SU-DHL-6 (cell line): Measurements from ENCODE around the gene AMT.
A peak's percentile ranks its signal among the peaks of the same experiment; 100 is the strongest.
"Not testable (repeated sequence)": the region's sequence is repeated elsewhere in the genome, so short reads cannot be mapped to it uniquely, and the experiment has no call there.

Experiments
- H2AFZ ChIP-seq: fragments of 200-600 bp; sonication (generic); 2 replicates; pipeline ENCODE4 v1.6.1; 2014; ENCODE audit warnings: low read depth, mild to moderate bottlenecking, moderate library complexity, mixed read lengths, antibody characterized with exemption, low read length; ENCODE audit not compliant: severe bottlenecking
- H3F3A ChIP-seq: fragments of 200-600 bp; shearing (Covaris generic); 2 replicates; pipeline ENCODE4 v1.6.0; 2016; ENCODE audit warnings: antibody characterized with exemption, mild to moderate bottlenecking; ENCODE audit not compliant: insufficient read depth
- H3K27ac ChIP-seq: fragments of 200-600 bp; sonication (generic); 2 replicates; pipeline ENCODE4 v1.5.1; 2016; ENCODE audit warnings: low read depth, mild to moderate bottlenecking, low read length, moderate library complexity, mixed read lengths
- H3K27me3 ChIP-seq: fragments of 200-600 bp; sonication (generic), shearing (Covaris generic); 2 replicates; pipeline ENCODE4 v1.6.0; 2014; ENCODE audit warnings: mild to moderate bottlenecking, low read length
- H3K36me3 ChIP-seq: fragments of 200-600 bp; sonication (generic); 2 replicates; pipeline ENCODE4 v1.6.1; 2014; ENCODE audit warnings: mild to moderate bottlenecking, low read length, mixed read lengths
- H3K4me2 ChIP-seq: fragments of 300-600, 200-600 bp; shearing (Covaris generic), sonication (generic); 2 replicates; pipeline ENCODE4 v1.6.0; 2014; ENCODE audit warnings: low read length, low read depth, mild to moderate bottlenecking; ENCODE audit not compliant: poor library complexity, severe bottlenecking
- H3K4me3 ChIP-seq: fragments of 200-600 bp; sonication (generic); 2 replicates; pipeline ENCODE4 v1.5.1; 2014; ENCODE audit warnings: antibody characterized with exemption, low read length, mild to moderate bottlenecking, mixed read lengths; ENCODE audit not compliant: insufficient read depth, poor library complexity, severe bottlenecking
- H3K79me2 ChIP-seq: fragments of 200-600 bp; sonication (generic); 2 replicates; pipeline ENCODE4 v1.6.1; 2014; ENCODE audit warnings: mild to moderate bottlenecking, low read length, moderate library complexity; ENCODE audit not compliant: insufficient read depth
- H3K9ac ChIP-seq: fragments of 200-600 bp; sonication (generic); 2 replicates; pipeline ENCODE4 v1.7.0; 2014; ENCODE audit warnings: mild to moderate bottlenecking, low read length
- H3K9me2 ChIP-seq: fragments of 200-600 bp; sonication (generic); replicated peaks from 2 replicates; pipeline ENCODE4 v1.6.1; 2014; ENCODE audit warnings: low read length; ENCODE audit not compliant: insufficient read depth
- H3K9me3 ChIP-seq: fragments of 200-600 bp; sonication (generic); 2 replicates; pipeline ENCODE4 v1.6.1; 2014; ENCODE audit warnings: low read length, mixed read lengths; ENCODE audit not compliant: insufficient read depth
- H4K20me1 ChIP-seq: fragments of 200-600 bp; sonication (generic); 2 replicates; pipeline ENCODE4 v1.6.1; 2014; ENCODE audit warnings: low read depth, mild to moderate bottlenecking, antibody characterized with exemption, low read length, moderate library complexity, mixed read lengths
- EZH2phosphoT487 ChIP-seq: fragments of 200-600 bp; sonication (generic), shearing (Covaris generic); conservative IDR thresholded peaks from 2 replicates; pipeline ENCODE4 v1.6.1; 2018; ENCODE audit warnings: mild to moderate bottlenecking, antibody characterized with exemption, low read length, moderate library complexity, mixed read lengths
- TF ChIP-seq, protein P1 (sequence below): fragments of 200-600 bp; sonication (generic); IDR thresholded peaks from one replicate; pipeline ENCODE4 v1.5.1; 2017; ENCODE audit warnings: antibody characterized with exemption, mild to moderate bottlenecking, low read length, moderate library complexity; ENCODE audit not compliant: insufficient read depth, poor library complexity, severe bottlenecking

The AMT gene

DNA sequence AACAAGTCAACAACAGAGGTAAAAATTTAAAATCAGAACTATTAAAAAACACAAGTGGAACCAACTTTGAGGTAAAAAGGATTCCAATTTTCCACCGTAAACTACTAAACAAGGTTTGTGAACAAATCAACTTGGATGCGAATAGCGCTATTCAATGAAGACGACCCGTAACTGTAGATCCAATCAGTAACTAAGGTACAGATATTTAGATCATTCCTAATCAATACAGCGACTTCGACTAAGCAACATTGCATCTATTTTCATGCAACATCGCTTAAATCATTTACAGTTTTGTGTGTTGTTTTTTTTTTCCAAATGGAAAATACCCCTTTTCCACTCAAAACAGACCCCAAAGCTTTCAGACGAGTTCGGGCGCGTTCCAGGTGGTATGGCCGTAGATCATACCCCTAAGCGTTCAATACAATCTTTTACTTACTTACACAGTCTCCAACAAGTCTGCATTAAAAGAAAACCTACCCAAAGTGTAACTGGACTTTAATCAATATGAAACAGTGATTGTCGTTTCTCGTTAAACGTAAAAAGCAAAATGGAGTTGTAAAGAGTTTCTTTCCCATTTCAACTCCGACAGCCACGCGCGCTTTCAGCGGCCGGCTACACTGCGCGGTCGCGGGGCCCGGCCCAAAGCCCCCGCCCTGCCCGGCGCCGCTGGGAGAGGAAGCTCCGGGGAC is 11.3 kb downstream of the AMT start:
- Histone ChIP-seq H3K36me3 (no peaks in the 10 kb centered on the region), H2AFZ (no peak overlapping the region), H3K27me3 (no peaks in the 10 kb centered on the region)

DNA sequence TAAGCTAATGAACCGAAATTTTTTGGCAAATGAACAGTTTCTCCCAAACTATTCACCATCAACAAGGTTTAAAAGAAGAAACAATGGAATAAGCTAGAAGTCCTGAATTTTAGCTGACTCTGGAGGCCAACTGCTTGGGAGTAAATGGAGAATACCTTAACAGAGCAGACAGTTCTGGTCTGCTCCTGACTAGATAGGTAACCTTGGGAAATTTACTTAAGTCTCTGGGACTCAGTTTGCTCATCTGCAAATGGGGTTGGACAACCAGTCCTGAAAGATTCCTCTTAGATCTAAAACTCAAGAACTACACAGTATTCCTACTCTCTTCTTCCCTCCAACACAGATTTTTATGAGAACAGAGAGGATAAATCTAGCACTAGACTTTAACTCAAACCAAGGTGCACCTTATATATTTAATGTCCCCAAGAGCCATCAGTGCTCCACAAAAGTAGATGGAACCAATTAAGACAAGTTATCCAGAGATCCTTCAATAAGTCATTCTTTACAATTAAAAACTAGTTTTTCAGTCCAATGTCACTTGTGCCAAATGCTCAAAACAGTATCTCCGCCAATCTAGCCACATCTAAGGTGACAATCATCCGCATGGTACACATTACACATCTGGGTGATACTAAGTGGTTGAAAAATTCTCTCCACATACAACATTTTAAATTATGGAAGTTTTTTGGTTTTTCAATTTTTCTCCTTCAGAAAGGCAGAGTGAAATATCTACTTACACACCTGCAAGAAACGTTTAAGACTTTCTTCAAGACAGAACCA is 12.0 kb downstream of the AMT start:
- Histone ChIP-seq H3K9me3 (no peaks in the 10 kb centered on the region), H3K9me2 (no peaks in the 10 kb centered on the region), H3K27me3 (no peaks in the 10 kb centered on the region), H3K4me2 (peak overlapping the region; percentile 85), H3K79me2 (peaks cover 80% of the 10 kb centered on the region), H3K36me3 (no peaks in the 10 kb centered on the region; the same call in 1 of the 2 replicates), H3F3A (peaks cover 8% of the 10 kb centered on the region; the same call in 1 of the 2 replicates), H3K4me3 (peak overlapping the region; percentile 82), H3K27ac (peak overlapping the region; percentile 82; the same call in 1 of the 2 replicates), H2AFZ (no peak overlapping the region), H4K20me1 (peaks cover 41% of the 10 kb centered on the region), H3K9ac (peak overlapping the region; percentile 85)
- no peak for TF ChIP-seq EZH2phosphoT487
- TF ChIP-seq, protein P1, sequence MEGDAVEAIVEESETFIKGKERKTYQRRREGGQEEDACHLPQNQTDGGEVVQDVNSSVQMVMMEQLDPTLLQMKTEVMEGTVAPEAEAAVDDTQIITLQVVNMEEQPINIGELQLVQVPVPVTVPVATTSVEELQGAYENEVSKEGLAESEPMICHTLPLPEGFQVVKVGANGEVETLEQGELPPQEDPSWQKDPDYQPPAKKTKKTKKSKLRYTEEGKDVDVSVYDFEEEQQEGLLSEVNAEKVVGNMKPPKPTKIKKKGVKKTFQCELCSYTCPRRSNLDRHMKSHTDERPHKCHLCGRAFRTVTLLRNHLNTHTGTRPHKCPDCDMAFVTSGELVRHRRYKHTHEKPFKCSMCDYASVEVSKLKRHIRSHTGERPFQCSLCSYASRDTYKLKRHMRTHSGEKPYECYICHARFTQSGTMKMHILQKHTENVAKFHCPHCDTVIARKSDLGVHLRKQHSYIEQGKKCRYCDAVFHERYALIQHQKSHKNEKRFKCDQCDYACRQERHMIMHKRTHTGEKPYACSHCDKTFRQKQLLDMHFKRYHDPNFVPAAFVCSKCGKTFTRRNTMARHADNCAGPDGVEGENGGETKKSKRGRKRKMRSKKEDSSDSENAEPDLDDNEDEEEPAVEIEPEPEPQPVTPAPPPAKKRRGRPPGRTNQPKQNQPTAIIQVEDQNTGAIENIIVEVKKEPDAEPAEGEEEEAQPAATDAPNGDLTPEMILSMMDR = no peak

More for the DNA sequence above, 11.3 kb downstream of the AMT start:
- Histone ChIP-seq H3K9ac (peak overlapping the region; percentile 85), H3K79me2 (peaks cover 73% of the 10 kb centered on the region), H3K9me2 (no peaks in the 10 kb centered on the region), H3K4me3 (peak overlapping the region; percentile 82), H3F3A (peaks cover 12% of the 10 kb centered on the region), H3K4me2 (peak overlapping the region; percentile 85), H3K9me3 (no peaks in the 10 kb centered on the region), H4K20me1 (peaks cover 34% of the 10 kb centered on the region), H3K27ac (peak overlapping the region; percentile 82)
- TF ChIP-seq, protein P1 = no peak
- TF ChIP-seq EZH2phosphoT487 = no peak

DNA sequence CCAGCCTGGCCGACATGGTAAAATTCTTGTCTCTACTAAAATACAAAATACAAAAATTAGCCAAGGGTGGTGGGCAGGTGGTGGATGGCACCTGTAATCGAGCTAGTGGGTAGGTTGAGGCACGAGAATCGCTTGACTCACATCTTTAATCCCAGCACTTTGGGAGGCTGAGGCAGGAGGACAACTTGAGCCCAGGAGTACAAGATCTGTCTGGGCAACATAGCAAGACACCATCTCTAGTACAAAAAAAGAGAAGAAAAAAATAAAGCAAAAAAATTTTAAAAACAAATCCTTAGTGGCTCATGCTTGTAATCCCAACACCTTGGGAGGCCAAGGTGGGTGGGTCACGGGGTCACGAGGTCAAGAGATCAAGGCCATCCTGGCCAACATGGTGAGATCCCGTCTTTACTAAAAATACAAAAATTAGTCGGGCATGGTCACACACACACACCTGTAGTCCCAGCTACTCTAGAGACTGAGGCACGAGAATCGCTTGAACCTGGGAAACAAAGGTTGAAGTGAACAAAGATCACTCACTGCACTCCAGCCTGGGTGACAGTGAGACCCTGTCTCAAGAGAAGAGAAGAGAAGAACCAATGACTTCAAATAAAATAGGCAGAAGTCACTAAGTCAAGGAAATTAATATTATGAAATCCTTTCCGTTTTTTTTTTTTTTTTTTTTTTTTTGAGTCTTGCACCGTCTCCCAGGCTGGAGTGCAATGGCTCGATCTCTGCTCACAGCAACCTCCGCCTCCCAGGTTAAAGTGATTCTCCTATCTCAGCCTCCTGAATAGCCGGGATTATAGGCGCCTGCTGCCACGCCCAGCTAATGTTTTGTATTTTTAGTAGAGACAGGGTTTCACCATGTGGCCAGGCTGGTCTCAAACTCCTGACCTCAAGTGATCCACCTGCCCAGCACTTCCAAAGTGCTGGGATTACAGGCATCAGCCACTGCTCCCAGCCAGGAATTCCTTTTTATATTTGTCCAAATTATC is 15.4 kb downstream of the AMT start:
- Histone ChIP-seq H3K4me2 (peak overlapping the region; percentile 85), H3F3A (peaks cover 14% of the 10 kb centered on the region; the same call in 1 of the 2 replicates), H3K9me3 (no peaks in the 10 kb centered on the region), H3K36me3 (no peaks in the 10 kb centered on the region; the same call in 1 of the 2 replicates), H3K79me2 (peaks cover 99% of the 10 kb centered on the region), H3K9ac (peak overlapping the region; percentile 29; the same call in 1 of the 2 replicates), H3K9me2 (no peaks in the 10 kb centered on the region), H3K27ac (peak overlapping the region; percentile 39; the same call in 1 of the 2 replicates), H4K20me1 (peaks cover 57% of the 10 kb centered on the region), H3K4me3 (no peak overlapping the region), H3K27me3 (no peaks in the 10 kb centered on the region), H2AFZ (no peak overlapping the region)
- TF ChIP-seq, protein P1 = no peak
- no peak for TF ChIP-seq EZH2phosphoT487

GRCh38 chr3:49405570-49405969 is 16.7 kb downstream of the AMT start:
- Histone ChIP-seq H3F3A (peaks cover 14% of the 10 kb centered on the region; the same call in 1 of the 2 replicates), H3K4me2 (peak overlapping the region; percentile 85), H4K20me1 (peaks cover 62% of the 10 kb centered on the region), H3K79me2 (peaks cover 100% of the 10 kb centered on the region)
- H3K9me2 ChIP-seq, H3K4me3 ChIP-seq, H3K9me3 ChIP-seq, H3K27ac ChIP-seq, H3K36me3 ChIP-seq, H2AFZ ChIP-seq, H3K9ac ChIP-seq, H3K27me3 ChIP-seq: not testable (repeated sequence)
